PFSK-1 (cell line): Measurements from ENCODE around the gene ZFHX3.

Source experiments
- FOXP2 ChIP-seq: optimal IDR thresholded peaks from 2 replicates; pipeline ENCODE3; 2011; ENCODE audit warnings: borderline replicate concordance, control low read depth, inconsistent platforms; ENCODE audit not compliant: insufficient read depth; ENCODE audit errors: extremely low read length, extremely low read depth
- POLR2AphosphoS5 ChIP-seq: IDR thresholded peaks from 2 replicates; pipeline ENCODE4 v1.6.1; 2012; ENCODE audit warnings: low read depth, mild to moderate bottlenecking, control low read depth, low read length, moderate library complexity
- SIN3A ChIP-seq: IDR thresholded peaks from 2 replicates; pipeline ENCODE4 v1.6.1; 2012; ENCODE audit warnings: mild to moderate bottlenecking, low read length, moderate library complexity, borderline replicate concordance; ENCODE audit not compliant: insufficient read depth
- TAF1 ChIP-seq: IDR thresholded peaks from 2 replicates; pipeline ENCODE4 v1.6.1; 2012; ENCODE audit warnings: low read length, control low read depth, borderline replicate concordance; ENCODE audit not compliant: insufficient read depth

DNA sequence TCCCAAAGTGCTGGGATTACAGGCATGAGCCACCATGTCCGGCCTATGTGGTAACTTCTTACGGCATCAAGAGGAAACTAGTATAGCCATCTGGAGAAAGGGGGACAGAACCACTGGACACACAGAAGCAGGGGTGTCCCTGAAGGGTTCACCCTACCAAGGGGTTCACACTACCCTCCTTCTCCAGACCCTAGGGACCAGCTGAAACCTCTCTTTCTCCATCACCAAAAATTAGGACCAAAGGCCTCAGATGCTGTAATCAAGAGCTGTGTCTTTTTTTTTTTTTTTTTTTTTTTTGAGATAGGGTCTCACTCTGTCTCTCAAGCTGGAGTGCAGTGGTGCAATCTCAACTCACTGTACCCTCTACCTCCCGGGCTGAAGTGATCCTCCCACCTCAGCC lies 33.2 kb downstream of the ZFHX3 start:
- TF ChIP-seq POLR2AphosphoS5 (no peak), TAF1 (no peak), FOXP2 (no peak), SIN3A (no peak)
